T-cell (primary cell): ENCODE results near the gene PRKCA. TPM values are rescaled to one million over a fixed set of nuclear protein-coding genes. Genes with fewer than 3 reads are reported as not detected.

Experiments
- ATAC-seq, 4 experiments: fragments of 200-7000 bp in 3 of 4; fragments of 150-1000 bp in 1 of 4; cut with Tn5 transposase; replicated peaks in 1 of 4; 1 replicate in 3 of 4; 2 replicates in 1 of 4; pipeline ENCODE4 v1.10.0; 2021; ENCODE audit warnings: moderate library complexity in 3 of 4, mild to moderate bottlenecking in 2 of 4, moderate number of reproducible peaks in 1 of 4
- CTCF ChIA-PET, 2 donors: fragments of 300-600 bp; sonication (Branson Sonifier 250); formaldehyde crosslinking; loops; one replicate each; lab custom pipeline; 2022; ENCODE audit warnings: antibody characterized with exemption in 2 of 2; lab: Charles Lee
- POLR2A ChIA-PET, 2 donors: fragments of 300-600 bp; sonication (Branson Sonifier 250); formaldehyde crosslinking; loops; one replicate each; lab custom pipeline; 2022; ENCODE audit warnings: antibody characterized with exemption in 2 of 2; lab: Charles Lee
- DNase-seq, 35 experiments: peaks; one replicate each; pipeline versions ENCODE4 v3.0.0 to v3.0.0-alpha.2; 2013 to 2023
- H3K27ac ChIP-seq: one replicate; pipeline ENCODE4 v1.5.1; 2013; ENCODE audit warnings: low read length
- H3K27me3 ChIP-seq, 2 experiments: replicated peaks in 1 of 2; 1 replicate in 1 of 2; 2 replicates in 1 of 2; pipeline versions ENCODE4 v1.6.1 to v1.7.0; 2013; ENCODE audit warnings: low read length in 1 of 2, mixed read lengths in 1 of 2; ENCODE audit not compliant: control insufficient read depth in 2 of 2, insufficient read depth in 2 of 2; ENCODE audit errors: extremely low read depth in 1 of 2
- H3K36me3 ChIP-seq, 2 donors: 1 replicate in 1 of 2; 2 replicates in 1 of 2; pipeline versions ENCODE4 v1.6.1 to v1.7.0; 2013; ENCODE audit warnings: low read length in 1 of 2; ENCODE audit not compliant: control insufficient read depth in 2 of 2, insufficient read depth in 1 of 2; ENCODE audit errors: extremely low read depth in 1 of 2
- H3K4me1 ChIP-seq, 2 experiments: 1 replicate in 1 of 2; 2 replicates in 1 of 2; pipeline versions ENCODE4 v1.6.1 to v1.7.0; 2013; ENCODE audit warnings: low read length in 2 of 2, mixed read lengths in 1 of 2; ENCODE audit not compliant: insufficient read depth in 2 of 2, control insufficient read depth in 1 of 2; ENCODE audit errors: extremely low read depth in 1 of 2
- H3K4me3 ChIP-seq, 2 donors: 1 replicate in 1 of 2; 2 replicates in 1 of 2; pipeline versions ENCODE4 v1.5.1 to v1.7.0; 2013; ENCODE audit warnings: mild to moderate bottlenecking in 2 of 2, low read length in 1 of 2, moderate library complexity in 1 of 2; ENCODE audit not compliant: control insufficient read depth in 1 of 2; ENCODE audit errors: extremely low read depth in 1 of 2
- H3K9me3 ChIP-seq: 2 replicates; pipeline ENCODE4 v1.7.0; 2013
- H3K27ac Mint-ChIP-seq, 2 donors: one replicate each; pipeline ENCODE4 v1.8.0; 2020 to 2021; ENCODE audit warnings: mild to moderate bottlenecking in 2 of 2, mixed read lengths in 2 of 2
- H3K27me3 Mint-ChIP-seq, 2 donors: one replicate each; pipeline ENCODE4 v1.8.0; 2021 to 2022; ENCODE audit warnings: mixed read lengths in 2 of 2
- H3K36me3 Mint-ChIP-seq: one replicate; pipeline ENCODE4 v1.8.0; 2021; ENCODE audit warnings: mixed read lengths
- H3K4me1 Mint-ChIP-seq, 3 donors: one replicate each; pipeline ENCODE4 v1.8.0; 2020 to 2022; ENCODE audit warnings: mixed read lengths in 3 of 3, mild to moderate bottlenecking in 1 of 3
- H3K4me3 Mint-ChIP-seq, 3 donors: one replicate each; pipeline ENCODE4 v1.8.0; 2020 to 2022; ENCODE audit warnings: mild to moderate bottlenecking in 3 of 3, mixed read lengths in 3 of 3, moderate library complexity in 3 of 3
- H3K9me3 Mint-ChIP-seq, 3 donors: one replicate each; pipeline ENCODE4 v1.8.0; 2020 to 2022; ENCODE audit warnings: mixed read lengths in 3 of 3
- WGBS: methylation state at CpG from one replicate; pipeline ENCODE4 v1.1.5; 2013; ENCODE audit warnings: missing lambda C conversion rate; ENCODE audit not compliant: insufficient coverage; 5-methylcytosine and 5-hydroxymethylcytosine counted together
- total RNA-seq, 35 experiments: library from RNA in 6 of 35; stranded (reverse) in 6 of 35; fragments of 120-200 nt in 1 of 35; gene quantifications; one replicate each; pipeline versions ENCODE4 v1.2.1 to v1.2.4 and lab custom pipeline; 2013 to 2026

PRKCA gene
- total RNA-seq, 5 donors from 2014 or later (not counting 1 experiment from before 2014, with no cell fraction given) = 75.9 to 128 (median 82.0) TPM

- H3K9me3 Mint-ChIP-seq = no peaks in the 10 kb centered on the region
- DNase-seq (no peak), ATAC-seq (no peak)
- CTCF ChIA-PET = interaction anchor here in 1 of 2 donors (0.6 kb wide), 1 partner anchor 21 kb away, joined by 3 read pairs; no protein-coding TSS in a partner anchor
- Histone ChIP-seq H3K36me3 (peaks cover 3 to 34% of the 10 kb centered on the region in 2 donors), H3K4me3 (no peak overlapping the region), H3K27me3 (no peaks in the 10 kb centered on the region), H3K4me1 (no peaks in the 10 kb centered on the region), H3K9me3 (no peaks in the 10 kb centered on the region), H3K27ac (no peak overlapping the region)
- H3K27me3 Mint-ChIP-seq = no peaks in the 10 kb centered on the region
- POLR2A ChIA-PET = interaction anchor here in 1 of 2 donors (0.6 kb wide), 1 partner anchor 398 kb away, joined by 3 read pairs; no protein-coding TSS in a partner anchor
- H3K4me3 Mint-ChIP-seq = no peak overlapping the region
- H3K36me3 Mint-ChIP-seq = peaks cover 41% of the 10 kb centered on the region
- H3K4me1 Mint-ChIP-seq = peaks cover 6 to 23% (median 7%) of the 10 kb centered on the region in 3 donors
- H3K27ac Mint-ChIP-seq = no peak overlapping the region
- WGBS = no CpG with 5 or more reads among the region's 2 CpGs
These were observed 381.8 kb downstream of the PRKCA start for GRCh38 chr17:66684261-66684660.

- Mint-ChIP-seq H3K36me3 (peaks cover 43% of the 10 kb centered on the region), H3K9me3 (no peaks in the 10 kb centered on the region), H3K27ac (no peak overlapping the region), H3K27me3 (no peaks in the 10 kb centered on the region), H3K4me1 (peaks cover 5 to 23% (median 6%) of the 10 kb centered on the region in 3 donors), H3K4me3 (no peak overlapping the region)
- 100% methylated on average over 1 of the region's 2 CpGs for WGBS
- Histone ChIP-seq H3K27ac (no peak overlapping the region), H3K9me3 (no peaks in the 10 kb centered on the region), H3K36me3 (peaks cover 3 to 38% of the 10 kb centered on the region in 2 donors), H3K27me3 (no peaks in the 10 kb centered on the region), H3K4me1 (no peaks in the 10 kb centered on the region), H3K4me3 (no peak overlapping the region)
- no peak for DNase-seq
- ChIA-PET CTCF (interaction anchor here in 1 of 2 donors (0.6 kb wide), 1 partner anchor 21 kb away, joined by 3 read pairs; no protein-coding TSS in a partner anchor), POLR2A (interaction anchor here in 1 of 2 donors (0.6 kb wide), 1 partner anchor 397 kb away, joined by 3 read pairs; no protein-coding TSS in a partner anchor)
- ATAC-seq = no peak
These were observed 382.3 kb downstream of the PRKCA start for GRCh38 chr17:66684731-66685130.

- H3K4me3 ChIP-seq = no peak overlapping the region
- H3K36me3 Mint-ChIP-seq = peaks cover 51% of the 10 kb centered on the region
- H3K9me3 ChIP-seq = no peaks in the 10 kb centered on the region
- no peak overlapping the region for H3K4me3 Mint-ChIP-seq
- H3K27ac ChIP-seq = no peak overlapping the region
- ChIA-PET POLR2A (no interaction called here), CTCF (interaction anchor here in 1 of 2 donors (0.6 kb wide), 1 partner anchor 153 kb away, joined by 8 read pairs; no protein-coding TSS in a partner anchor)
- DNase-seq (no peak), ATAC-seq (no peak)
- no peaks in the 10 kb centered on the region for H3K9me3 Mint-ChIP-seq
- no peak overlapping the region for H3K27ac Mint-ChIP-seq
- WGBS = 92% methylated on average over 6 of the region's 6 CpGs
- no peaks in the 10 kb centered on the region for H3K27me3 ChIP-seq
- H3K27me3 Mint-ChIP-seq = no peaks in the 10 kb centered on the region
- peaks cover 3 to 38% of the 10 kb centered on the region in 2 donors for H3K36me3 ChIP-seq
- H3K4me1 ChIP-seq = peaks cover 0 to 3% of the 10 kb centered on the region in 2 experiments
- peaks cover 8 to 23% (median 16%) of the 10 kb centered on the region in 3 donors for H3K4me1 Mint-ChIP-seq
These were observed 384.2 kb downstream of the PRKCA start for GRCh38 chr17:66686601-66687000.

GRCh38 chr17:66687570-66688284 lies 385.3 kb downstream of the PRKCA start:
- Mint-ChIP-seq H3K36me3 (peaks cover 53% of the 10 kb centered on the region), H3K27ac (no peak overlapping the region), H3K27me3 (no peaks in the 10 kb centered on the region), H3K4me1 (peaks cover 9 to 20% (median 13%) of the 10 kb centered on the region in 3 donors), H3K4me3 (no peak overlapping the region), H3K9me3 (no peaks in the 10 kb centered on the region)
- Histone ChIP-seq H3K9me3 (no peaks in the 10 kb centered on the region), H3K27ac (no peak overlapping the region), H3K36me3 (peaks cover 9 to 45% of the 10 kb centered on the region in 2 donors), H3K4me1 (peaks cover 0 to 8% of the 10 kb centered on the region in 2 experiments), H3K27me3 (no peaks in the 10 kb centered on the region), H3K4me3 (no peak overlapping the region)
- ChIA-PET CTCF (no interaction called here), POLR2A (interaction anchor here in 1 of 2 donors (0.7 kb wide), 1 partner anchor 12 kb away, joined by 3 read pairs; no protein-coding TSS in a partner anchor)
- ATAC-seq (no peak), DNase-seq (no peak)
- no CpG with 5 or more reads among the region's 3 CpGs for WGBS

GRCh38 chr17:66689221-66689620 lies 386.8 kb downstream of the PRKCA start:
- H3K9me3 Mint-ChIP-seq = no peaks in the 10 kb centered on the region
- H3K4me1 ChIP-seq = peaks cover 0 to 8% of the 10 kb centered on the region in 2 experiments
- CTCF ChIA-PET = interaction anchor here in 1 of 2 donors (0.6 kb wide), 1 partner anchor 133 kb away, joined by 5 read pairs; no protein-coding TSS in a partner anchor
- H3K27me3 ChIP-seq = no peaks in the 10 kb centered on the region
- H3K4me3 ChIP-seq = no peak overlapping the region
- H3K36me3 ChIP-seq = peaks cover 9 to 56% of the 10 kb centered on the region in 2 donors
- no peaks in the 10 kb centered on the region for H3K27me3 Mint-ChIP-seq
- no peak overlapping the region for H3K27ac ChIP-seq
- peaks cover 51% of the 10 kb centered on the region for H3K36me3 Mint-ChIP-seq
- WGBS = 60% methylated on average over 2 of the region's 2 CpGs
- no peak overlapping the region for H3K4me3 Mint-ChIP-seq
- H3K9me3 ChIP-seq = no peaks in the 10 kb centered on the region
- ATAC-seq = no peak
- POLR2A ChIA-PET = no interaction called here
- H3K4me1 Mint-ChIP-seq = peaks cover 6 to 20% (median 9%) of the 10 kb centered on the region in 3 donors
- H3K27ac Mint-ChIP-seq = peak overlapping the region; percentile 29 to 70
- no peak for DNase-seq

- CTCF ChIA-PET = no interaction called here
- Mint-ChIP-seq H3K4me3 (no peak overlapping the region), H3K9me3 (no peaks in the 10 kb centered on the region), H3K27me3 (no peaks in the 10 kb centered on the region), H3K36me3 (peaks cover 57% of the 10 kb centered on the region), H3K27ac (no peak overlapping the region), H3K4me1 (peaks cover 6 to 20% (median 9%) of the 10 kb centered on the region in 3 donors)
- DNase-seq (no peak), ATAC-seq (no peak)
- Histone ChIP-seq H3K27me3 (no peaks in the 10 kb centered on the region), H3K4me1 (peaks cover 0 to 8% of the 10 kb centered on the region in 2 experiments), H3K36me3 (peaks cover 9 to 61% of the 10 kb centered on the region in 2 donors), H3K27ac (no peak overlapping the region), H3K4me3 (no peak overlapping the region), H3K9me3 (no peaks in the 10 kb centered on the region)
- WGBS = 93% methylated on average over 3 of the region's 7 CpGs
- POLR2A ChIA-PET = no interaction called here
These were observed 387.8 kb downstream of the PRKCA start for GRCh38 chr17:66690166-66690565.
